GM04504 (cell line): ENCODE results near the gene PTPRG.

Source experiments
- DNase-seq: peaks from one replicate; pipeline ENCODE4 v3.0.0-alpha.2; 2012; ENCODE audit warnings: low read depth

Gene PTPRG

DNA sequence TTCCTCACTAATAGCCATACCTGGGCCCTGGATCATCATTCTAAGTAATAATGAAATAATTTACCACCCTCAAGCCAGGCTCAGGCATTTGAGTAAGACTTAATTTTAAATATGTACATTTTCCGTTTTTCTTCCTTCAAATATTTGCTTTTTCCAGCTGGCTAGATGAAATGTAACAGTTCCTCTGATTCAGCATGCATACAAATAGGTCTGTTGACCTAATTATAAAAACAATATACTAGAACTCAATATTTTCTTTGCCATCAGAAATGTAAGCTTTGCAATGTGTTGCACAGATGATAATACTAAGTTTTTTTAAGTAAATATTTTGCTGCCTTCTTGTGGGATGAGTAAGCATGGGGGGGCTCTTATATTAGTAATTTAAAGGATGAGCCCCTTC, 720.4 kb downstream of the PTPRG start:
- no peak for DNase-seq

- DNase-seq, result no peak
Observed at GRCh38 chr3:62284442-62284841, 723.1 kb downstream of the PTPRG start.

DNA sequence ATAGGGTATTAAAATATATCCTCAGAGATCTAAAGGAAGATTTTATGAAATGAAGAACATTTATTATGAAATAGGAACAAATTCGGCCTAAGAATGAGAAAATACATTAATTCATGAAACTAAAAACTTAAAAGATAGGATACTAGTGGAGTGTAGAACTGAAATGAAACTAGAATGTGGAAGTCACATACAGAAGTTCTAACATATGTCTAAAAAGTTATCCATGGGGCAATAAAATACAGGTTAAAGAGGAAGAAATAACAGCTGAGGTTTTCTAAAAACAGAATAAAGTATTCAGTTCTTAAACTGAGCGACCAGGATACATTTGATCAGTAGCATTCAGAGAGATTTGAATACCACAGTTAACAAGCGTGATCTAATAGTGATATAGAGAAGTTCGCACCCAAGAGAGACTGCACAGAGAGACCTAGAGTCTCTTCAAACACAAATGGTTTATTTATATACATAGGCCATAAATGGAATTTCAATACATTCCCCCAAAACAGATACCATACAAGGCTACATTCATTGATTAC, 726.1 kb downstream of the PTPRG start:
- no peak for DNase-seq

- no peak for DNase-seq
Observed at GRCh38 chr3:62289922-62290321, 728.6 kb downstream of the PTPRG start.

DNA sequence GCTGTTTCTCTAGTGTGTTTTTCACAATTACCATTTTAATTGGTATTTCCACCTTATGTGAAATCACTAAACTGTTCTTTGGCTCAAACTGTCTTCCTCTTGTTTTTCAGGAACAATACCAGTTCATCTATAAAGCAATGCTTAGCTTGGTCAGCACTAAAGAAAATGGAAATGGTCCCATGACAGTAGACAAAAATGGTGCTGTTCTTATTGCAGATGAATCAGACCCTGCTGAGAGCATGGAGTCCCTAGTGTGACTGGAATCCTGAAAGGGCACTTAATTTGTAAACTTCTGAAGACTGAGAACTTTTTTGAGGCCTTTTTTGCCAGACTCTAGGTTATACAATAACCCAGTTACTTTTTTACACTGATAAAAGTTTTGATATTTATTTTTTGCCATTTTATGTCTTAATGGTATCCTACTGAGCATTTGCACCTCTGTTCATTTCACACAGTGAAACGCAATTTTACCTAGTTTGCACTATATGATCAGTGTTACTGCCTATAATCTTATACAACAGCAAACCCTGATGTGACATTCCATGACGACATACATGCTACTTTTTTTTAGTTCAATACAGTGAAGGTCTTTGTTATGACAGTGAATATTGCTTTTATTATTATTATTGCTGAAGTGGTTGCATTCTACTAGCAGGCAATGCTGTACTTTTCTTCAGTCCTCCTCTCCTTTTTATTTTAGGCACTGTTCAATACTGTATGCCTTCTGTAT, 731.8 kb downstream of the PTPRG start:
- no peak for DNase-seq

DNA sequence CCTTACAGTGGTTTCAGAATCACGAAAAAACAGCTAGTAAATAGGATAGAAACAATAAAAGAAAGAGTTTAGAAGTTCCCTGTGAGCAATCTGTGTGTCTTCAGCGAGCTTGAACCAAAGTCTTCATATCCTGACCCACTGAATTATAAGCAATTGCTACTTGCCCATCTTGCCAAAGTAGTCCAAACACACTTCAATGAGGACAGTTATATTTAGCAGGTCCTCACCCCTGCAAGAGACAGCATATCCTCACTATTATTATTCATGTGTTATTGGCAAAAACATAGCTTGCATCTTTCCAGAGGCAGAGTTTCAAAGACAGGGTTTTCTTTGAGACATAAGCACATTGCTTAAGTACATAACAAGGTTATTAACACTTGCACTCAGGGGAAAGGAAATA, 734.2 kb downstream of the PTPRG start:
- DNase-seq, result no peak

DNA sequence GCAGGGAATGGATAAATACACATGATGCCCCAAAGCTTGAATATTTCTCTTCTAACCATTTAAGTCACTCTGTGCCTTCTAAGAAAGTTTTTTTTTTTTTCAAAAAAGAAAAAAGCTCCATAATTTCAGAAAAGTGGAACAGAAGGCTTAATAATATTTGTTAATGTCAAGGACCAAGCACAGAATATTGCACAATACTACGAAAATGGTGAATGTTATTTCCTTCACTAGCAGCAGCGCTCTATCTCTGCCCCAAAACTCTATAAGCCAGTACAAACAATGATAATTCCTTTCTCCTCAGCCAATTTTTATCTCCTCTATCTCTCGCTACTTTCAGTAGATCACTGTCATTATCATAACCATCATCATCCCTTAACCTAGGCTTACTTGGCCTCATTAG, 739.2 kb downstream of the PTPRG start:
- no peak for DNase-seq

- DNase-seq, result no peak
Observed at GRCh38 chr3:62312201-62312600, 750.8 kb downstream of the PTPRG start.

GRCh38 chr3:62316525-62316924, 755.2 kb downstream of the PTPRG start:
- DNase-seq, result no peak

DNA sequence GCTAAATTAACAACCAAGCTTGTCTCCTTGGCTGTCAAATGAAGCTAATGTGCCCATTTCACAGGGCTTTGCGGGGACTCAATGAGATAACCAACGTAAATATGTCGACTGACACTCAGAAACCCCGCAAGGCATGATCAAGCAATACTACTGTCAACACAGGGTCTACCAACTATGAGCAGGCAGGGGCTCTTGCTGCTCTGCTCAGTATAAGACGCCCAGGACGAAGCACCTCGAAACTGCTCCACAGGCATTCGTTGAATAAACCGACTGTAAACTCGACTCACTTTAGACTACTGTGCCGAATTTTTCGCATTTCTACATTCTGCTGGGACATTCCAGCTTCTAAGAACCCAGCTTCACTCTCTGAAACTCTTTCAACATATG, 757.0 kb downstream of the PTPRG start:
- DNase-seq, result no peak

GRCh38 chr3:62318752-62319569, 757.6 kb downstream of the PTPRG start:
- DNase-seq, result peak; percentile 64

DNA sequence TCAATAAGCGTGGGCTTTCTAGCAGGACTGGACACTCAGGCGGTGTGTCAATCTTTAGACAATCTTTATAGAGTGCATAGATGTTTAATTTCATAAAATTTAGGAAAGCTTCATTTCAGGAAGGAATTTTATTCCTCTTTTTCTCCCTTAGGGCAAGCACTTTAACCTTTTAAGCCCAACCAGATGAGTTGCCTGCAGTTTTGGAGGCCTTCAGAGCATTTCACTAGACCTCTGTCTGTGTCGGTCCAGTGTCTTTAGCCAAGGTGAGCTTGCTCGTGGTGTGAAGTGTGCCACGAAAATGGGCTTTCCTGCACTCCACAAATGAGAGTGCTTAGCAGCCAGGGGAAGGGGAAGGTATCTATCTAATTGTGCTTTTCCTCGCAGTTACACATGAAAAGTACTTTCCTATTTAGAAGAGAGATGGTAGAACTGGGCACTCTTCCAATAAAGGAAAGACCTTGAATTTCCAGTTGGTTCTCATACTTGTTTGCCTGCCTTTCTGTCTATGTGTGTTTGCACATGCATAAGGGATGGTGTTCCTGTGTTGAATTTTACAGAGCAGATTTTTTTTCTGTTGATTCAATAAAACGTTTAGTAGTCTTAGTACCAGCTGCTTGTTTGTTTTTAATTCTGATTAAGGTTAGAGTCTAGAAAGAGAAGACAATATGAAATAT, 758.3 kb downstream of the PTPRG start:
- no peak for DNase-seq

GRCh38 chr3:62323241-62323640, 761.9 kb downstream of the PTPRG start:
- DNase-seq, result no peak

DNA sequence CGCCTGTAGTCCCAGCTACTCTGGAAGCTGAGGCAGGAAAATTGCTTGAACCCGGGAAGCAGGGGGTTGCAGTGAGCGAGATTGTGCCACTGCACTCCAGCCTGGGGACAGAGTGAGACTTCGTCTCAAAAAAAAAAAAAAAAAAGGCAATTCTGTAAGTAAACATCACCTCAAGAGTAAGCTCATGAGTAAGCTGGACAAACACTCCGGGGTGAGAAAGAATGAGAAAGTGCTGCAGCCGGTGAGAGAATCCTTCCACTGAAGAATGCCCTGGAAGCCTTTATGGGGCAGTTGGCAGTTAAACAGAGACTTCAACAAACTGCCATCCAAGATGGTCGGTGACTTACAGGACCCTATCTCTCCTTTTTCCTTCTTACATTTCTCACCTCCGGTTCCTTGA, 764.5 kb downstream of the PTPRG start:
- no peak for DNase-seq

DNA sequence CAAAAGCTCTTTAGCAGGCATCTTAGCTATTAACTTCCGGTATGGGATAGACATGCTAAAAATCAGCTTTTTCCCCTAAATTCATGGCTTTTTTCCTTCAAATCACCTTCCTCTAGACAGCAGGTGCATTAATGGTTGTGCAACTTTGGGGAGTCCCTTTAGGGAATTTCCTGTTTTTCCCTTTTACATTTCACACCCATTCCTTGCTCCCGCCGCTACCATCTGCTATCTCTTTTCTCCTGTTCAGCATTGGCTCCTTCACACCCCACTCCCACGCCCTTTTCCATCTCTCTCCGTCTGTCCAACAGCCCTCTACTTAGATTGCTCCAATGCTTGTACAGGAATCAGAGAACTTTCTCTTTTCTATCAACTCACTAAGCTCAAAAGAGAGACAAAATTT, 768.6 kb downstream of the PTPRG start:
- DNase-seq, result no peak

- no peak for DNase-seq
Observed at GRCh38 chr3:62332017-62332416, 770.6 kb downstream of the PTPRG start.

DNA sequence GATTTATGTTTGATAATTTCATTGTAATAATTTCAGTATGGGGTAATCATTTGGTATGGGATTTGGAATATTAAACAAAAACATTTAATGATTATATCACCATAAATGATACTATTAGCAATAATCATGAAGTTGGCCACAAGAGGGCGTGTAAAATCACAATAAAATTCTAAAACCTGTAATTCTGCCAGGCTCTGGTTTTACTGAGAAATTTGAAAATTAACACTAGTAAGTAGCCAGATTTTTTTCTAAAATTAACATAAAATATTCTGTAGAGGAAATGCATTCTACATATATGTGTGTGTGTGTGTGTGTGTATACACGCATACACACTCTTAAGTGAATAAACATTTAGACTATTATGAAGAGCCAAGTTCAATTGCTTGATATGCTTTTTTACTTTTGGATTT, 771.5 kb downstream of the PTPRG start:
- no peak for DNase-seq

DNA sequence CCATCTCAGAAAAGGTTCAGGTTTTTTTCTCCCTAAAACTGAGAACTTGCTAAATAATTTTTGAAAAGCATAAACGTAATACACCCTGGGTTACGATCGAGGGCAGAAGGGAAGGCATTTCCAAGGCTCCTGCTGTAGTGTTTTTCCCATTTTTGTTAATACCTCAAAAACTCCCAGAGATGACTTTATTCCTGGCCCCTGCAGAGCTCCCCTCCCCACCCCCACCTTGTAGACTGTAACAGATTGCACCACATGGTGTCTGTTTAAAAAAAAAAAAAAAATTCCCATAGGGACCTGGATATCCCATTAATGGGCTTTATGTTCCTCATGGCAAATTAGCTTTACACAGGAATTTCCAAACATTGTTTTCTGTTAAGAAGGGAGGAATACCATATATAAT, 773.8 kb downstream of the PTPRG start:
- no peak for DNase-seq

- no peak for DNase-seq
Observed at GRCh38 chr3:62343755-62344154, 782.4 kb downstream of the PTPRG start.
